Activated T-helper 2 cell treated with anti-CD3 and anti-CD28 coated beads, Interferon-gamma antibody, Interleukin-2, Interleukin-4, amounts not matched to agents 10 μg/mL and 5 μg/mL and 100 μg/mL, durations not matched to agents 14 hours and 24 hours and 36 hours (primary cell): ENCODE results near the gene LMBRD1. TPM values are rescaled to one million over a fixed set of nuclear protein-coding genes. Genes with fewer than 3 reads are reported as not detected.
"Not testable (repeated sequence)": the region's sequence is repeated elsewhere in the genome, so short reads cannot be mapped to it uniquely, and the experiment has no call there.

Experiments used
- DNase-seq: peaks from one replicate; pipeline ENCODE4 v3.0.0; 2021; ENCODE audit warnings: low spot score
- H3K27ac Mint-ChIP-seq: one replicate; pipeline ENCODE4 v1.8.0; 2021; ENCODE audit warnings: mixed read lengths
- H3K27me3 Mint-ChIP-seq: one replicate; pipeline ENCODE4 v1.8.0; 2021; ENCODE audit warnings: low read depth, mixed read lengths
- H3K36me3 Mint-ChIP-seq: one replicate; pipeline ENCODE4 v1.8.0; 2021; ENCODE audit warnings: low read depth, mixed read lengths
- H3K4me1 Mint-ChIP-seq: one replicate; pipeline ENCODE4 v1.8.0; 2021; ENCODE audit warnings: low read depth, mixed read lengths
- H3K4me3 Mint-ChIP-seq: one replicate; pipeline ENCODE4 v1.8.0; 2021; ENCODE audit warnings: low read depth, mild to moderate bottlenecking, moderate library complexity, mixed read lengths
- H3K9me3 Mint-ChIP-seq: one replicate; pipeline ENCODE4 v1.8.0; 2021; ENCODE audit warnings: mixed read lengths
- intact Hi-C: fragments of 100-400 bp; cut with micrococcal nuclease; formaldehyde crosslinking; loops from one replicate; pipeline ENCODE4 v1.15.1; 2023
- total RNA-seq: library from RNA; stranded (reverse); gene quantifications from 2 replicates; pipeline ENCODE4 v1.2.3, GENCODE V29; 2022

LMBRD1 gene
- total RNA-seq, 1 donor from 2014 or later = 20.8 TPM

- no peak for DNase-seq
- Mint-ChIP-seq H3K27me3 (no peaks in the 10 kb centered on the region), H3K4me3 (no peak overlapping the region), H3K9me3 (no peaks in the 10 kb centered on the region), H3K36me3 (no peaks in the 10 kb centered on the region), H3K4me1 (peaks cover 38% of the 10 kb centered on the region), H3K27ac (no peak overlapping the region)
- intact Hi-C loops = loop anchor here (10.0 kb wide), 1 partner anchor 596 kb away; the partner anchor contains the start of gene FAM135A
These were observed 21.6 kb upstream of the LMBRD1 start for GRCh38 chr6:69818223-69818930.

- Mint-ChIP-seq H3K27ac (no peak overlapping the region), H3K4me3 (no peak overlapping the region), H3K9me3 (no peaks in the 10 kb centered on the region), H3K4me1 (peaks cover 48% of the 10 kb centered on the region), H3K36me3 (no peaks in the 10 kb centered on the region), H3K27me3 (no peaks in the 10 kb centered on the region)
- no peak for DNase-seq
- intact Hi-C loops = loop anchor here (2.0 to 10.0 kb wide), 2 partner anchors 17 to 597 kb away; partner anchors contain the start of gene FAM135A
These were observed 20.5 kb upstream of the LMBRD1 start for GRCh38 chr6:69817358-69817757.

GRCh38 chr6:69816569-69816968, 19.8 kb upstream of the LMBRD1 start:
- no peaks in the 10 kb centered on the region for H3K9me3 Mint-ChIP-seq
- H3K36me3 Mint-ChIP-seq = no peaks in the 10 kb centered on the region
- H3K4me3 Mint-ChIP-seq = peak overlapping the region; percentile 28
- H3K27ac Mint-ChIP-seq = peak overlapping the region; percentile 78
- DNase-seq = no peak
- H3K27me3 Mint-ChIP-seq = no peaks in the 10 kb centered on the region
- intact Hi-C loops = loop anchor here (1.0 to 10.0 kb wide), 3 partner anchors 18 to 598 kb away; partner anchors contain the start of genes FAM135A and LMBRD1
- peaks cover 55% of the 10 kb centered on the region for H3K4me1 Mint-ChIP-seq

- Mint-ChIP-seq H3K4me3 (peak overlapping the region; percentile 73), H3K27ac (peak overlapping the region; percentile 84), H3K9me3 (no peaks in the 10 kb centered on the region), H3K36me3 (no peaks in the 10 kb centered on the region), H3K27me3 (no peaks in the 10 kb centered on the region), H3K4me1 (peaks cover 58% of the 10 kb centered on the region)
- no peak for DNase-seq
- intact Hi-C loops = loop anchor here (1.0 to 10.0 kb wide), 3 partner anchors 19 to 599 kb away; partner anchors contain the start of genes FAM135A and LMBRD1
These were observed 19.2 kb upstream of the LMBRD1 start for GRCh38 chr6:69816026-69816425.

- Mint-ChIP-seq H3K9me3 (no peaks in the 10 kb centered on the region), H3K36me3 (no peaks in the 10 kb centered on the region), H3K4me1 (peaks cover 55% of the 10 kb centered on the region), H3K27me3 (no peaks in the 10 kb centered on the region), H3K27ac (peak overlapping the region; percentile 50), H3K4me3 (peak overlapping the region; percentile 7)
- intact Hi-C loops = loop anchor here (10.0 kb wide), 1 partner anchor 601 kb away; the partner anchor contains the start of gene FAM135A
- no peak for DNase-seq
These were observed 16.7 kb upstream of the LMBRD1 start for GRCh38 chr6:69813508-69813907.

- Mint-ChIP-seq H3K27ac (peak overlapping the region; percentile 50), H3K36me3 (no peaks in the 10 kb centered on the region), H3K4me3 (no peak overlapping the region), H3K4me1 (peaks cover 55% of the 10 kb centered on the region), H3K9me3 (no peaks in the 10 kb centered on the region), H3K27me3 (no peaks in the 10 kb centered on the region)
- intact Hi-C loops = loop anchor here (10.0 kb wide), 1 partner anchor 602 kb away; the partner anchor contains the start of gene FAM135A
- DNase-seq = no peak
These were observed 16.1 kb upstream of the LMBRD1 start for GRCh38 chr6:69812746-69813427.

- Mint-ChIP-seq H3K4me3 (no peak overlapping the region), H3K36me3 (no peaks in the 10 kb centered on the region), H3K4me1 (no peaks in the 10 kb centered on the region), H3K27ac (no peak overlapping the region), H3K9me3 (no peaks in the 10 kb centered on the region), H3K27me3 (no peaks in the 10 kb centered on the region)
- intact Hi-C loops = no loop called here
- no peak for DNase-seq
These were observed 6.2 kb upstream of the LMBRD1 start for GRCh38 chr6:69802995-69803394.

- H3K9me3 Mint-ChIP-seq = peaks cover 4% of the 10 kb centered on the region
- no peaks in the 10 kb centered on the region for H3K27me3 Mint-ChIP-seq
- H3K27ac Mint-ChIP-seq = no peak overlapping the region
- H3K4me3 Mint-ChIP-seq = no peak overlapping the region
- H3K36me3 Mint-ChIP-seq = no peaks in the 10 kb centered on the region
- H3K4me1 Mint-ChIP-seq = peaks cover 9% of the 10 kb centered on the region
- intact Hi-C loops = no loop called here
- DNase-seq = no peak
These were observed 4.9 kb upstream of the LMBRD1 start for GRCh38 chr6:69801711-69802110.

- H3K9me3 Mint-ChIP-seq = peaks cover 4% of the 10 kb centered on the region
- no peaks in the 10 kb centered on the region for H3K27me3 Mint-ChIP-seq
- no peak for DNase-seq
- no peaks in the 10 kb centered on the region for H3K36me3 Mint-ChIP-seq
- peaks cover 9% of the 10 kb centered on the region for H3K4me1 Mint-ChIP-seq
- no peak overlapping the region for H3K4me3 Mint-ChIP-seq
- intact Hi-C loops = no loop called here
- no peak overlapping the region for H3K27ac Mint-ChIP-seq
These were observed 4.4 kb upstream of the LMBRD1 start for GRCh38 chr6:69801225-69801624.

- H3K36me3 Mint-ChIP-seq, H3K27ac Mint-ChIP-seq, H3K27me3 Mint-ChIP-seq, H3K9me3 Mint-ChIP-seq, H3K4me3 Mint-ChIP-seq, intact Hi-C loops, DNase-seq: not testable (repeated sequence)
- peaks cover 27% of the 10 kb centered on the region for H3K4me1 Mint-ChIP-seq
These were observed 2.0 kb upstream of the LMBRD1 start for GRCh38 chr6:69798796-69799195.

- DNase-seq = no peak
- Mint-ChIP-seq H3K27me3 (no peaks in the 10 kb centered on the region), H3K4me1 (peaks cover 37% of the 10 kb centered on the region), H3K27ac (peak overlapping the region; percentile 89), H3K9me3 (peaks cover 4% of the 10 kb centered on the region), H3K36me3 (peaks cover 15% of the 10 kb centered on the region), H3K4me3 (peak overlapping the region; percentile 90)
- intact Hi-C loops = loop anchor here (1.0 to 2.0 kb wide), 2 partner anchors 25 to 71 kb away; partner anchors contain the start of gene COL19A1
These were observed 653 bp downstream of the LMBRD1 start for GRCh38 chr6:69796073-69796641.

GRCh38 chr6:69795469-69796072, 1.2 kb downstream of the LMBRD1 start:
- Mint-ChIP-seq H3K27ac (peak overlapping the region; percentile 89), H3K36me3 (peaks cover 15% of the 10 kb centered on the region), H3K9me3 (peaks cover 4% of the 10 kb centered on the region), H3K27me3 (no peaks in the 10 kb centered on the region), H3K4me1 (peaks cover 37% of the 10 kb centered on the region), H3K4me3 (peak overlapping the region; percentile 90)
- intact Hi-C loops = loop anchor here (1.0 to 2.0 kb wide), 2 partner anchors 24 to 71 kb away; partner anchors contain the start of gene COL19A1
- DNase-seq = no peak
